BLaER1 (cell line): ENCODE measurements around the gene CCDC87.
A peak's percentile ranks its signal among the peaks of the same experiment; 100 is the strongest.
"Not testable (repeated sequence)": the region's sequence is repeated elsewhere in the genome, so short reads cannot be mapped to it uniquely, and the experiment has no call there.

Experiments used
- H3K27ac ChIP-seq: shearing (Covaris generic); formaldehyde crosslinking; 2 replicates; pipeline ENCODE4 v1.8.1; 2022
- H3K27me3 ChIP-seq: shearing (Covaris generic); formaldehyde crosslinking; 2 replicates; pipeline ENCODE4 v1.8.1; 2022
- H3K36me3 ChIP-seq: shearing (Covaris generic); formaldehyde crosslinking; 2 replicates; pipeline ENCODE4 v1.8.1; 2022
- H3K4me1 ChIP-seq: shearing (Covaris generic); formaldehyde crosslinking; 2 replicates; pipeline ENCODE4 v1.8.1; 2022
- H3K4me2 ChIP-seq: shearing (Covaris generic); formaldehyde crosslinking; 2 replicates; pipeline ENCODE4 v1.8.1; 2022
- H3K4me3 ChIP-seq: shearing (Covaris generic); formaldehyde crosslinking; 2 replicates; pipeline ENCODE4 v1.8.1; 2022
- H3K9ac ChIP-seq: shearing (Covaris generic); formaldehyde crosslinking; 2 replicates; pipeline ENCODE4 v1.8.1; 2022
- H3K9me3 ChIP-seq: shearing (Covaris generic); formaldehyde crosslinking; 2 replicates; pipeline ENCODE4 v1.8.1; 2022
- H4K20me1 ChIP-seq: shearing (Covaris generic); formaldehyde crosslinking; 2 replicates; pipeline ENCODE4 v1.8.1; 2022
- Cebpa-rat ChIP-seq: shearing (Covaris generic); IDR thresholded peaks from 2 replicates; pipeline ENCODE4 v1.8.1; 2022

CCDC87 gene

DNA sequence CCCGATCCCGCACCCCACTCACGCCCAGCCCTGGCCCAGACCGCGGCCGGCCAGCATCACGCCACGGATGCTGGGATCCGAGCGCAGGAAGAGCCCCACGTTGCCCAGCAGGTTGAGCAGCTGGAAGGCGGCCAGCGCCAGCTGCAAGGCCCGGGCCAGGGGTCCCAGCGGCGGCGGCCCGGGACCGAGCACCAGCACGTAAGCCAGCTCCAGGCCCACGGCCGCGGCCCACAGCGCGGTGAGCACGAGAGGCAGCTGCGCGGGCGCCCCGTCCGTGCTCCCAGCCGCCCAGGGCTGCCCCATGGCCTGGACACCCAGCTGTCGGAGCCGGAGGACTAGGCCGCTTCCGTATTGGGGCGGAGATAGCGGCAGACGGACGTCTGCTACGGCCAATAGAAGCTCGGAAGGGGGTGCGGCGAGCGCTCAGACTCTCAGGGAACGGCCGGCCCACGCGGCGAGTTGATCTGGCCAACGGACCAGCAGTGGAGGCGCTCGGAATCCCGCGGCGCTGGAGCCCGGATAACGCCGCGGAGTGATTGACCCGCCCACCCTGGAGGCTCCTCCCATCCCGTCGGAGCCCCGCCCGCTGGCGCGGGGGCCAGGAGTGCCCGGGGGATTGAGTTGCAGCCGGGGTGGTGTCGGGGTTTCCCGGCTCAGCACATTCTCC, 47.0 kb downstream of the CCDC87 start, which contains the start of gene ZDHHC24:
ZDHHC24 (minus strand) TSS at position 348 of the 667 bp plus-strand sequence; CDS start at position 303, 45 bp downstream.
- no peaks in the 10 kb centered on the region for H4K20me1 ChIP-seq
- H3K4me3 ChIP-seq, result peak within 1 kb of the TSS; percentile 99
- H3K9ac ChIP-seq, result peak within 1 kb of the TSS; percentile 96
- peaks cover 25% of the 10 kb centered on the region for H3K36me3 ChIP-seq
- no peak for TF ChIP-seq Cebpa-rat
- H3K4me2 ChIP-seq, result peak within 1 kb of the TSS; percentile 96
- H3K9me3 ChIP-seq, result no peaks in the 10 kb centered on the region
- H3K4me1 ChIP-seq, result peaks cover 46% of the 10 kb centered on the region
- peak within 1 kb of the TSS; percentile 95 for H3K27ac ChIP-seq
- no peaks in the 10 kb centered on the region for H3K27me3 ChIP-seq

GRCh38 chr11:66544952-66545351, 47.9 kb downstream of the CCDC87 start:
- H3K9me3 ChIP-seq, H3K27me3 ChIP-seq, H4K20me1 ChIP-seq: not testable (repeated sequence)
- peak overlapping the region; percentile 96 for H3K9ac ChIP-seq
- H3K27ac ChIP-seq, result peak overlapping the region; percentile 95
- H3K36me3 ChIP-seq, result peaks cover 34% of the 10 kb centered on the region
- peak overlapping the region; percentile 96 for H3K4me2 ChIP-seq
- peaks cover 46% of the 10 kb centered on the region for H3K4me1 ChIP-seq
- H3K4me3 ChIP-seq, result peak overlapping the region; percentile 99

DNA sequence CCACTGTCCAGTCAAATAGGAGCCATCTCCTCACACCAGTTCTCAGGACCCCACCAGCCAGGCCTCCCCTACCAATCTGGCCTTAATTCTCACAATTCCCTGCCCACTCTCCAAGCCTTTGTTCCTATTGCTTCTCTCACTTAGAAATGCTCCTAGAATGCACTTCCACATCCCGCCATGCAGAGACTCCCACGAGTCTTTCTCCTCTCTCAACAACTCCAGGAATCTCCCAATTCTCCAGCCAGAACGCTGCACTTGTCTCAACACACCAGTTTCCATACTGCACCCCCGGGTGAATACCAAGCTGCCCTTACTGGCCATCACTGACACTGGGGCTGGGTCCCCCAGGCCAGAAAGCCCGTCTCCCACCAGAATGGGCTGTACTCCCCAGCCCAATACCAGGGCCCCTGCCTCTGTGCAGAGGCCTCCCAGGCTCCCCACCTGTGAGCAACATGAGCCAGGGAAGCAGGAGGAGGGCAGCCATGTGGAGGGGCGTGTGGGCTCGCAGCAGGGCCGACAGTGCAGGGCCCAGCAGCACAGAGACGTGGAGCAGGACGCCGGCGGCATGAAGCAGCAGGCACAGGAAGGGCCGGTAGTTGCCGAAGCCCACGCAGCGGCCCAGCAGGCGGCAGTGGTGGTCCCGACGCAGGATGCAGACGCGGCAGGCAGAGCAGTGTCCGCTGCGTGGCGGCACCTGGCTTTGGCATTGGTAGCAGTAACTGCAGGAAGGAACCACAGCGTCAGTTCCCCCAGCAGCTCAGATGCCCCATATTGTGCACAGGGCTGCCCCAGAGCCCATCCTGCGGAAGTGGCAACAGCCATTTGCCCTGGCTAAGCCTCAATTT, 49.4 kb downstream of the CCDC87 start:
- peak overlapping the region; percentile 96 for H3K4me2 ChIP-seq
- H3K27ac ChIP-seq, result peak overlapping the region; percentile 95
- peak overlapping the region; percentile 99 for H3K4me3 ChIP-seq

DNA sequence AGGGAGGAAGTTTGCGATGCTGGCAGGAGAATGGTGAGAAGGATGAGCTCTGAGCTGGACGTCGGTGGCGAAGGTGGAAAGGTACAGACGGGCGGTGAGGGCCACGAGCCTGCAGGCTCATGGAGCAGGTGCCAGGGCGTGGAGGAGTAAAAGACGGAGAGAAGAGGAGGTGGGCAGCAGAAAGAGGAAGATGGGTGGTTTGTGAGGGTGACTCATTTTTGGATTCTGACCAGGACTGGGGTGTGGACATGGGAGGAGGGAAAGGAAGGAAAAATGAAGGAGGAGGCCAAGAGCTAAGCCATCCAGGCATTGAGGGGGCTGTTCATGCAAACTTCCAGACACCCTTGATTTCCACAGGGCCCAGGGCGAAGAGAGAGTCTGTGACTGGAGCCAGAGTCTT, 50.5 kb downstream of the CCDC87 start:
- Histone ChIP-seq H3K4me3 (no peak overlapping the region), H3K4me2 (no peak overlapping the region), H3K4me1 (peaks cover 39% of the 10 kb centered on the region), H4K20me1 (peaks cover 5% of the 10 kb centered on the region; the same call in 1 of the 2 replicates), H3K36me3 (peaks cover 60% of the 10 kb centered on the region), H3K9ac (peak overlapping the region; percentile 96; the same call in 1 of the 2 replicates), H3K27me3 (no peaks in the 10 kb centered on the region), H3K27ac (peak overlapping the region; percentile 95), H3K9me3 (no peaks in the 10 kb centered on the region)
- TF ChIP-seq Cebpa-rat, result no peak

More for the DNA sequence above, 49.4 kb downstream of the CCDC87 start:
- Histone ChIP-seq H3K9me3 (no peaks in the 10 kb centered on the region), H3K36me3 (peaks cover 49% of the 10 kb centered on the region), H3K4me1 (peaks cover 46% of the 10 kb centered on the region), H4K20me1 (peaks cover 4% of the 10 kb centered on the region; the same call in 1 of the 2 replicates), H3K27me3 (no peaks in the 10 kb centered on the region), H3K9ac (peak overlapping the region; percentile 96)
- no peak for TF ChIP-seq Cebpa-rat

GRCh38 chr11:66541892-66542291, 51.0 kb downstream of the CCDC87 start:
- H3K4me1 ChIP-seq, result peaks cover 34% of the 10 kb centered on the region
- 0 out of 2 replicates have a peak overlapping the region, but pooled peaks have one; percentile 19 for H3K9ac ChIP-seq
- peaks cover 5% of the 10 kb centered on the region; the same call in 1 of the 2 replicates for H4K20me1 ChIP-seq
- H3K4me2 ChIP-seq, result no peak overlapping the region
- peak overlapping the region; percentile 95 for H3K27ac ChIP-seq
- no peak overlapping the region for H3K4me3 ChIP-seq
- no peaks in the 10 kb centered on the region for H3K9me3 ChIP-seq
- peaks cover 65% of the 10 kb centered on the region for H3K36me3 ChIP-seq
- no peaks in the 10 kb centered on the region for H3K27me3 ChIP-seq
- TF ChIP-seq Cebpa-rat, result no peak

- not testable (repeated sequence) for H3K4me3 ChIP-seq, H3K9me3 ChIP-seq, H3K9ac ChIP-seq, H3K27ac ChIP-seq, H3K4me2 ChIP-seq, H3K27me3 ChIP-seq, H4K20me1 ChIP-seq
- Histone ChIP-seq H3K4me1 (peaks cover 27% of the 10 kb centered on the region), H3K36me3 (peaks cover 78% of the 10 kb centered on the region)
Measured at GRCh38 chr11:66540598-66540997, 52.3 kb downstream of the CCDC87 start.
